ENCODE data around the gene FAM107B.

GRCh38 chr10:14468726-14469125, 306.0 kb downstream of the FAM107B start:
- TF ChIP-seq CTCF (IDR thresholded peaks at IDR 0.05) (no peak), EZH2 (IDR thresholded peaks at IDR 0.05) (no peak), EZH2phosphoT487 (IDR thresholded peaks at IDR 0.05) (no peak)

Data from neural progenitor cell (in vitro differentiated cells).